HG02571 (cell line): ENCODE measurements around the gene NLRP12.
"Not testable (repeated sequence)": the region's sequence is repeated elsewhere in the genome, so short reads cannot be mapped to it uniquely, and the experiment has no call there.

Experiments used
- ATAC-seq: cut with Tn5 transposase; IDR thresholded peaks from one replicate; pipeline ENCODE4 v1.9.1; 2021; ENCODE audit warnings: mild to moderate bottlenecking, moderate library complexity; ENCODE audit not compliant: unreplicated experiment

Gene NLRP12

GRCh38 chr19:53781332-53781731 lies 42.8 kb downstream of the NLRP12 start:
- ATAC-seq = not testable (repeated sequence)

GRCh38 chr19:53780506-53780905 lies 43.6 kb downstream of the NLRP12 start:
- no peak for ATAC-seq

GRCh38 chr19:53775524-53775923 lies 48.6 kb downstream of the NLRP12 start:
- ATAC-seq = no peak

GRCh38 chr19:53774491-53774890 lies 49.6 kb downstream of the NLRP12 start:
- ATAC-seq = not testable (repeated sequence)

- ATAC-seq = no peak
Observed at GRCh38 chr19:53773999-53774398, 50.1 kb downstream of the NLRP12 start.

GRCh38 chr19:53772943-53773342 lies 51.2 kb downstream of the NLRP12 start:
- ATAC-seq = no peak

- ATAC-seq = no peak
Observed at GRCh38 chr19:53771144-53771543, 53.0 kb downstream of the NLRP12 start.

GRCh38 chr19:53769696-53770309 lies 54.3 kb downstream of the NLRP12 start:
- ATAC-seq = not testable (repeated sequence)

GRCh38 chr19:53768401-53768800 lies 55.7 kb downstream of the NLRP12 start:
- no peak for ATAC-seq

GRCh38 chr19:53758991-53759390 lies 65.1 kb downstream of the NLRP12 start:
- ATAC-seq = not testable (repeated sequence)
